Karpas-422 (cell line): ENCODE measurements around the gene AGGF1. TPM values are rescaled to one million over a fixed set of nuclear protein-coding genes. Genes with fewer than 3 reads are reported as not detected.
"Not testable (repeated sequence)": the region's sequence is repeated elsewhere in the genome, so short reads cannot be mapped to it uniquely, and the experiment has no call there.

ENCODE experiments used
- DNase-seq: peaks from one replicate; pipeline ENCODE4 v3.0.0-alpha.2; 2015
- H2AFZ ChIP-seq: fragments of 200-600 bp; sonication (generic); 2 replicates; pipeline ENCODE4 v1.6.1; 2014; ENCODE audit warnings: antibody characterized with exemption, low read length, mixed read lengths
- H3K27ac ChIP-seq: fragments of 200-600 bp; sonication (generic); 2 replicates; pipeline ENCODE4 v1.5.1; 2014; ENCODE audit warnings: mild to moderate bottlenecking, low read length, moderate library complexity
- H3K27me3 ChIP-seq: fragments of 200-600 bp; sonication (generic); 2 replicates; pipeline ENCODE4 v1.6.1; 2014; ENCODE audit warnings: low read length, mixed read lengths
- H3K36me3 ChIP-seq: fragments of 200-600 bp; sonication (generic); 2 replicates; pipeline ENCODE4 v1.6.1; 2014; ENCODE audit warnings: low read length, mixed read lengths; ENCODE audit not compliant: insufficient read depth
- H3K4me1 ChIP-seq: fragments of 200-600 bp; sonication (generic); 2 replicates; pipeline ENCODE4 v1.6.1; 2014; ENCODE audit warnings: mild to moderate bottlenecking, low read length, mixed read lengths
- H3K4me2 ChIP-seq: fragments of 200-600 bp; sonication (generic); 2 replicates; pipeline ENCODE4 v1.6.1; 2014; ENCODE audit warnings: low read length, low read depth, mild to moderate bottlenecking; ENCODE audit not compliant: poor library complexity, severe bottlenecking
- H3K4me3 ChIP-seq: fragments of 200-600 bp; sonication (generic); 2 replicates; pipeline ENCODE4 v1.5.1; 2014; ENCODE audit warnings: mild to moderate bottlenecking, antibody characterized with exemption, low read length, mixed read lengths
- H3K79me2 ChIP-seq: fragments of 200-600 bp; sonication (generic); 2 replicates; pipeline ENCODE4 v1.6.1; 2014; ENCODE audit warnings: mild to moderate bottlenecking, low read length, mixed read lengths
- H3K9ac ChIP-seq: fragments of 200-600 bp; sonication (generic); 2 replicates; pipeline ENCODE4 v1.6.0; 2014; ENCODE audit warnings: low read length
- H3K9me2 ChIP-seq: fragments of 200-600 bp; sonication (generic), shearing (Covaris generic); replicated peaks from 2 replicates; pipeline ENCODE4 v1.6.0; 2014; ENCODE audit warnings: mild to moderate bottlenecking, low read length, moderate library complexity; ENCODE audit not compliant: insufficient read depth
- H3K9me3 ChIP-seq: fragments of 300-700, 200-600 bp; sonication (generic); 2 replicates; pipeline ENCODE4 v1.6.1; 2014; ENCODE audit warnings: low read length, mixed read lengths
- H4K20me1 ChIP-seq: fragments of 200-600 bp; sonication (generic); 2 replicates; pipeline ENCODE4 v1.6.1; 2014; ENCODE audit warnings: mild to moderate bottlenecking, antibody characterized with exemption, low read length, low read depth; ENCODE audit not compliant: insufficient read depth
- total RNA-seq: library from RNA; depleted of rRNA; stranded (reverse); fragments of >200 nt; shearing (Covaris generic); gene quantifications from 2 replicates; pipeline ENCODE4 v1.2.3, GENCODE V29; 2014; ENCODE audit warnings: low replicate concordance; rRNA removed

AGGF1 gene, protein sequence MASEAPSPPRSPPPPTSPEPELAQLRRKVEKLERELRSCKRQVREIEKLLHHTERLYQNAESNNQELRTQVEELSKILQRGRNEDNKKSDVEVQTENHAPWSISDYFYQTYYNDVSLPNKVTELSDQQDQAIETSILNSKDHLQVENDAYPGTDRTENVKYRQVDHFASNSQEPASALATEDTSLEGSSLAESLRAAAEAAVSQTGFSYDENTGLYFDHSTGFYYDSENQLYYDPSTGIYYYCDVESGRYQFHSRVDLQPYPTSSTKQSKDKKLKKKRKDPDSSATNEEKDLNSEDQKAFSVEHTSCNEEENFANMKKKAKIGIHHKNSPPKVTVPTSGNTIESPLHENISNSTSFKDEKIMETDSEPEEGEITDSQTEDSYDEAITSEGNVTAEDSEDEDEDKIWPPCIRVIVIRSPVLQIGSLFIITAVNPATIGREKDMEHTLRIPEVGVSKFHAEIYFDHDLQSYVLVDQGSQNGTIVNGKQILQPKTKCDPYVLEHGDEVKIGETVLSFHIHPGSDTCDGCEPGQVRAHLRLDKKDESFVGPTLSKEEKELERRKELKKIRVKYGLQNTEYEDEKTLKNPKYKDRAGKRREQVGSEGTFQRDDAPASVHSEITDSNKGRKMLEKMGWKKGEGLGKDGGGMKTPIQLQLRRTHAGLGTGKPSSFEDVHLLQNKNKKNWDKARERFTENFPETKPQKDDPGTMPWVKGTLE
- 25.9 and 31.1 TPM in 2 replicates for total RNA-seq

DNA sequence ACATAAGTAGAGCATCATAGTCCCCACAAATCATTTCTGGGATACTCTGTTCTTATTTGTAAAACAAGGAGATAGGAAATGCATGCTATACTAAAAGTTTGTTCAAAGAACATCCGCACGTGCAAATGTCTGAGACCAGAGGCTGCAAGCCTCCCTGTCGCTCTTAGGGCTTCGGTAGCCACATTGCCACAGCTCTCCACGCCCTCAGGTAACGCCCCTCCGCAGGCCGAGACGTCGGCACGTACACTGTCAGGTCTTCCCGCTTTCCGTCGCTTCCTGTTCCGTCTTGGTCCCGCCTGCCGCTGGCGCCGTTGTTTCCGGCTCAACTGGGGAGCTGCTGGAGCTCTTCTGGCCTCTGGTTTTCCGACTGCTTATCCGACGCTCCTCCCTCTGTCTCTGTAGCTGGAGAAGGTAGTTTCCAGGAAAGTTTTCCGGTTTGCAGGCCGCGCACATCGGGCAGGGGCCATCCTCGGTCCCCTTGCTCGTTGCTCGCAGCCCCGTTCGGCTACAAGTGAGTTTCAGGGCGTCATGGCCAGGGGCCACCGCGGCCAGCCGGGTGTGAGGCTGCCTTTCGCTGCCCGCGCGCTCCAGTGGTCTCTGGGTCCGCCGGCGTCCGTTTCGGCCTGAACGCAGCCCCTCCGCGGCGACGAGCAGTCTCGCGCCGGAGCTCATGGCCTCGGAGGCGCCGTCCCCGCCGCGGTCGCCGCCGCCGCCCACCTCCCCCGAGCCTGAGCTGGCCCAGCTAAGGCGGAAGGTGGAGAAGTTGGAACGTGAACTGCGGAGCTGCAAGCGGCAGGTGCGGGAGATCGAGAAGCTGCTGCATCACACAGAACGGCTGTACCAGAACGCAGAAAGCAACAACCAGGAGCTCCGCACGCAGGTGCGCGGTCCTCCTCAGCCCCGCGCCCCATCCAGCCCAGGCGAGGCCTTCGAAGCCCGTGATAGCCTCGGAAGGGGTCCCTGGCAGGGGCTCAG is at the start of gene AGGF1:
Gene AGGF1, plus strand, starts transcription at position 308 of the 975 bp plus-strand sequence. Its CDS starts 363 bp downstream, at position 671.
- H3K27ac ChIP-seq = peak within 1 kb of the TSS; percentile 61
- H3K4me3 ChIP-seq = peak within 1 kb of the TSS; percentile 93
- H3K4me2 ChIP-seq = peak within 1 kb of the TSS; percentile 72
- no peaks in the 10 kb centered on the region for H4K20me1 ChIP-seq
- peak; percentile 98 for DNase-seq
- H2AFZ ChIP-seq = peak within 1 kb of the TSS; percentile 96
- H3K9me2 ChIP-seq = no peaks in the 10 kb centered on the region
- peak within 1 kb of the TSS; percentile 96 for H3K9ac ChIP-seq
- peaks cover 15% of the 10 kb centered on the region for H3K9me3 ChIP-seq
- H3K79me2 ChIP-seq = peaks cover 45% of the 10 kb centered on the region
- peaks cover 24% of the 10 kb centered on the region for H3K4me1 ChIP-seq
- no peaks in the 10 kb centered on the region for H3K27me3 ChIP-seq
- H3K36me3 ChIP-seq = peaks cover 13% of the 10 kb centered on the region; the same call in 1 of the 2 replicates

DNA sequence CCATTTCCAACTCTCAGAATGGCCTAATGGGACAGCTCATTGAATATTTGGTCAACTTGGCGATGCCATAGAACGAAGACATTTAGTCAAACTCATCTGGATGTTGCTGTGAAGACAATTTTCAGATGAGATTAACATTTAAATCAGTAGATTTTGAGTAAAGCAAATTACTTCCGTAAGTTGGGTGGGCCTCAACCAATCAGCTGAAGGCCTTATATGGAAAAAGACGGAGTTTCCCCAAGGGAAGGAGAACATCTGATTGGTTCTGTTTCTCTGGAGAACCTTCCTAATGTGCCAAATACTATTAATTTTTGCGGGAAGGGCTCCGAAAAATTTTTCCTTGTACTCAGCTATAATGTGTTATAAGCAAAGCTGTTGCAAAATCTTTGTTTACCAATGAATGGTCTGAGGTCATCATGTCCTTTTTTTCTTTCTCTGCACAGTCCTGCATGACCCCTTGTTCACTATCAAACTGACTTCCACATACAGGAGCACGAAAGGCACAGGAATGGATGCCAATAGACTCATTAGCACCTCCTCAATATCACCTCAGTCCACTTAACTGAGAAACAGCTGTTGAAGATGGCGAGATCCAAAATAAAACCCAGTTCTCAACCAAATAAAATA is 49.6 kb upstream of the AGGF1 start:
- no peak overlapping the region for H3K4me3 ChIP-seq
- no peaks in the 10 kb centered on the region for H3K4me1 ChIP-seq
- no peaks in the 10 kb centered on the region for H3K9me3 ChIP-seq
- H3K79me2 ChIP-seq = no peaks in the 10 kb centered on the region
- no peak for DNase-seq
- no peak overlapping the region for H3K4me2 ChIP-seq
- H3K9ac ChIP-seq = no peak overlapping the region
- H2AFZ ChIP-seq = no peak overlapping the region
- no peaks in the 10 kb centered on the region for H4K20me1 ChIP-seq
- H3K27me3 ChIP-seq = no peaks in the 10 kb centered on the region
- no peaks in the 10 kb centered on the region for H3K9me2 ChIP-seq
- no peak overlapping the region for H3K27ac ChIP-seq
- H3K36me3 ChIP-seq = 0 out of 2 replicates have a peak, but pooled peaks cover 3% of the 10 kb centered on the region

DNA sequence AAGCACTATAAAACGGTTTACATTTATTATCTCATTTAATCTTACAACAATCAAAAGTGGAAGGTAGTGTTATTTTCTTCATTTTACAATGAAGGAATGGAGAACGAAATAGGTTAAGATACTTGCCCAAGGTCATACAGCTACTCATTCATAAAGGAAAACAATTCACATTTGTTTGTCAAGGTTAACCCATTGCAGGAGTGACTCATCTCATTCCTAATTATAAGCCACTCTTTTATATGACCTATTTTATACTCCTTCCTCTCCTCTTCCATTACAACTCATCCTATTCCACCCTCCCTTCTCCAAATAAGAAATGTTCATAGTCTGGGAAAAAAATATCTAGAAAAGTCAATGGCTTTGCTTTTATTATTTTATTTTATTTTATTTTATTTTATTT is 47.8 kb upstream of the AGGF1 start:
- no peak overlapping the region for H3K4me2 ChIP-seq
- DNase-seq = no peak
- H3K27me3 ChIP-seq = no peaks in the 10 kb centered on the region
- H3K36me3 ChIP-seq = no peaks in the 10 kb centered on the region
- H3K4me3 ChIP-seq = no peak overlapping the region
- H3K9me2 ChIP-seq = no peaks in the 10 kb centered on the region
- H3K9ac ChIP-seq = no peak overlapping the region
- H3K9me3 ChIP-seq = no peaks in the 10 kb centered on the region
- H3K4me1 ChIP-seq = no peaks in the 10 kb centered on the region
- no peaks in the 10 kb centered on the region for H4K20me1 ChIP-seq
- H2AFZ ChIP-seq = no peak overlapping the region
- no peak overlapping the region for H3K27ac ChIP-seq
- H3K79me2 ChIP-seq = no peaks in the 10 kb centered on the region

DNA sequence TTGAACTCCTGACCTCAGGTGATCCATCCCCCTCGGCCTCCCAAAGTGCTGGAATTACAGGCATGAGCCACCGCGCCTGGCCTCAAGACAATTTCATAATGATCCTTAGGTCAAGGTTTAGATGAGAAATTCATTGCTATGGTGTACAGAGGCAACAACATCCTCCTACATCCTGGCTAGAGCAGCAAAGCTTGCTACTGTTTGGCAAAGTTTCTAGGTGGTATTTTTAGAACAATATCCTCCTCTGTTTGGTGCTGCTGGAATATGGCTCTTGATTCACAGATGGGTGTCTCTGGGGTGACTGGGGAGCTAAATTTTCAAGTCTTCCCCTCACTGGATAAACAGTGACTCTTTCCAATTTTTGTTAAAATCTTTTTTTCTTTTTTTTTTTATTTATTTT is 46.7 kb upstream of the AGGF1 start:
- no peak overlapping the region for H3K4me2 ChIP-seq
- DNase-seq = no peak
- no peak overlapping the region for H2AFZ ChIP-seq
- H3K4me1 ChIP-seq = no peaks in the 10 kb centered on the region
- no peaks in the 10 kb centered on the region for H4K20me1 ChIP-seq
- H3K9me3 ChIP-seq = no peaks in the 10 kb centered on the region
- H3K79me2 ChIP-seq = no peaks in the 10 kb centered on the region
- H3K4me3 ChIP-seq = no peak overlapping the region
- H3K9ac ChIP-seq = no peak overlapping the region
- no peaks in the 10 kb centered on the region for H3K36me3 ChIP-seq
- no peak overlapping the region for H3K27ac ChIP-seq
- H3K27me3 ChIP-seq = no peaks in the 10 kb centered on the region
- no peaks in the 10 kb centered on the region for H3K9me2 ChIP-seq

DNA sequence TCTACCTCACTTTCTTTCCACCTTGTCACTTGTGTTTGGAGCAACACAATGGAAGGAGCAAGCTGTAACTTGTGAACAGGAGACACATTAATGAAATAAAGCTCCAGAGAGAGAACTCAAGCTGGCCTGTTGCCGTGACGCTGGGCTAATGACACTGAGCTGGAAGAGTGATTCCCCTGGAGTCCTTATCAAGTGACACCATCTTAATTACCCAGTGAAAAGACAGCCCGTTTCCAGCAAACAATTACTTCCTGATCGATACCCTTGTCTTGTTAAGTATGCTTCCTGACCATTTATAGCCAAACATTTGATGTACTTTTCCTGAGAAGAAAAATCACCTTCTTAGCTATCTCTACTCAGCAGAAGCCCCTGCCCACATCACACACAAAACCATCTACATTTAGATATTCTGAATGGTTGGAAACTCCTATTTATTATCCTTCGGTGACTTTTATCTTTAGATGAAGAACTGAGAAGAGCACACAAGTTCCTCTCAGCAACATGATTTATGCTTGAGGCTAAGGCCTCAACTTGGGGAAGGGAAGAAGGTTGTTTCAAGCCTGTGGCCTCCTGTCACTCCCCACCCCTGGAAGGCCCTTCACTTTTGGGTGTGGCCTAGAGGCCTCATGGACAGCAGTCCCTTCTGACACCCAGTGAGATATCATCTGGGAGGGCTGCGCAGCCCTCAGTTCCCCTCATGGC is 43.2 kb upstream of the AGGF1 start:
- H3K9me2 ChIP-seq = no peaks in the 10 kb centered on the region
- H3K27ac ChIP-seq = no peak overlapping the region
- no peaks in the 10 kb centered on the region for H3K79me2 ChIP-seq
- no peaks in the 10 kb centered on the region for H3K4me1 ChIP-seq
- no peak overlapping the region for H2AFZ ChIP-seq
- H3K9ac ChIP-seq = no peak overlapping the region
- no peaks in the 10 kb centered on the region for H3K36me3 ChIP-seq
- no peak for DNase-seq
- H3K9me3 ChIP-seq = no peaks in the 10 kb centered on the region
- no peaks in the 10 kb centered on the region for H3K27me3 ChIP-seq
- H3K4me2 ChIP-seq = no peak overlapping the region
- H4K20me1 ChIP-seq = no peaks in the 10 kb centered on the region
- H3K4me3 ChIP-seq = no peak overlapping the region

DNA sequence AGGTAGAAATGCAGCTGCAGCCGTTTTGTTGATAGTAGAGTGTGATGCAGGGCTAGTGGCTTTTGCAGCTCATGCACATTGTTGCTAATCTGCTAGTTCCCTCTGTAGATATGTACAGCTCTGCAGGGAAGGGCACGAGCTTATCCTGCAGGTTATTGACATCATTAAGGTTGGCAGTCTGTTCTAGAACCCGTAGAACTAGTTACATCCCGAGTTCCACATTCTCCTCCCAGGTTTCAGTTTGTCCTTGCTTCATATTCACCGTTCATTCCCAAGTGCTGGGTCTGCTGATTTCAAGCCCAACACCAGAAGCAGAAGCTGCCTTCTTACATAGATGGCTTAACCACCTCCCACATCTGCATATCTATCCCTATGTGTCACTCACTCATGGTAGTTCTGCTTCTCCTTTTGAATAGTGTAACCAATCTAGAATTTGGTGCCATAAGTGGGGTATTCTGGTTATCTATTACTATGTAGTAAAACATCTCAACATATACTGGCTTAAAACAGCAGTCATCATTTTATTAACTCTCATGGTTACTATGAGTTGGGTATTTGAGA is 39.2 kb upstream of the AGGF1 start:
- Histone ChIP-seq H3K9ac (no peak overlapping the region), H3K4me3 (no peak overlapping the region), H2AFZ (no peak overlapping the region), H4K20me1 (no peaks in the 10 kb centered on the region), H3K4me1 (no peaks in the 10 kb centered on the region), H3K36me3 (0 out of 2 replicates have a peak, but pooled peaks cover 4% of the 10 kb centered on the region), H3K4me2 (no peak overlapping the region), H3K9me2 (no peaks in the 10 kb centered on the region), H3K27me3 (no peaks in the 10 kb centered on the region), H3K27ac (no peak overlapping the region), H3K79me2 (no peaks in the 10 kb centered on the region), H3K9me3 (no peaks in the 10 kb centered on the region)
- DNase-seq = no peak

DNA sequence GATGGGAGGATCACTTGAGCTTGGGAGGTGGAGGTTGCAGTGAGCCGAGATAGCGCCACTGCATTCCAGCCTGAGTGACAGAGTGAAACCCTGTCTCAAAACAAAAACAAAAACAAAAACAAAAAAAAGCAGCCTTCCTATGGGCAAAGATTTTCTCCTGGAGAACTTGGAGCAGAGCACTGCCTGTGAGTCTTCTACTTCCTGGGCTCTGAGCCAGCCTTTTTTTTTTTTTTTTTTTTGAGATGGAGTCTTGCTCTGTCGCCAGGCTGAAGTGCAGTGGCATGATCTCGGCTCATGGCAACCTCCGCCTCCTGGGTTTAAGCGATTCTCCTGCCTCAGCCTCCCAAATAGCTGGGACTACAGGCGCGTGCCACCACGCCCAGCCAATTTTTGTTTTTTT is 36.8 kb upstream of the AGGF1 start:
- not testable (repeated sequence) for H3K9me3 ChIP-seq, H3K36me3 ChIP-seq, H3K79me2 ChIP-seq, H2AFZ ChIP-seq, H3K9me2 ChIP-seq, H3K4me1 ChIP-seq, H3K4me2 ChIP-seq, H3K27me3 ChIP-seq, H4K20me1 ChIP-seq, H3K27ac ChIP-seq, H3K4me3 ChIP-seq, H3K9ac ChIP-seq, DNase-seq
